ENCODE results near the gene SYT1. TPM values are rescaled to one million over a fixed set of nuclear protein-coding genes. Genes with fewer than 3 reads are reported as not detected.

Gene SYT1
- total and polyA plus RNA-seq, 2 donors (not counting 1 experiment from before 2014, with no cell fraction given): 0.60 to 1.3 TPM

DNA sequence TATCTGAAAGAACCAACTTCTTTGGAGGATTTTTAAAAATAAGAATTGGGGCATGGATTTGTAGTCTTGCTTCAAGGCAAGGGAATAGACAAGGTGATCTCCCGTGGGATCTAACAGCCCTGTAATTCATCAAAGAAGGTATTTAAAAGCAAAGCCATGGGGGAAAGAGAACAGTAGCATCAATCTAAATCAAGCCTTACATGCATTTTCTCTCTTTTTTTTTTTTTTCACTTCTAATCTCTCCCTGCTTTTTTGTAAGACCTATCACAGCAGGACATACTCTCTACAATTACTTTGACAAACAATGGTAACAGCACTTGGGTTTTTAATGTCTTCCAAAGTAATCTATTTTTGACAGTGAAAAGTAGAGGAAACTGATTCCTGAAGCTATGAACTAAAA lies 458.3 kb downstream of the SYT1 start:
- H3K4me1 Mint-ChIP-seq: no peaks in the 10 kb centered on the region
- H3K4me3 ChIP-seq (ENCODE audit: control extremely low read depth in 1 of 5, extremely low read depth in 1 of 5, insufficient read depth in 1 of 5, low read depth in 2 of 5, low read length in 4 of 5): no peak overlapping the region
- H3K4me2 ChIP-seq (replicated peaks; ENCODE audit: low read depth, low read length, poor library complexity, severe bottlenecking): no peak overlapping the region
- no peak overlapping the region for H2AFZ ChIP-seq (ENCODE audit: insufficient read depth, low read depth, low read length, poor library complexity, severe bottlenecking)
- H3K27ac ChIP-seq (ENCODE audit: low read length in 2 of 2): no peak overlapping the region
- no peak for TF ChIP-seq EZH2 (IDR thresholded peaks at IDR 0.05; ENCODE audit: borderline replicate concordance, insufficient read depth, low read depth, low read length, poor library complexity, severe bottlenecking)
- TF ChIP-seq, protein P1, sequence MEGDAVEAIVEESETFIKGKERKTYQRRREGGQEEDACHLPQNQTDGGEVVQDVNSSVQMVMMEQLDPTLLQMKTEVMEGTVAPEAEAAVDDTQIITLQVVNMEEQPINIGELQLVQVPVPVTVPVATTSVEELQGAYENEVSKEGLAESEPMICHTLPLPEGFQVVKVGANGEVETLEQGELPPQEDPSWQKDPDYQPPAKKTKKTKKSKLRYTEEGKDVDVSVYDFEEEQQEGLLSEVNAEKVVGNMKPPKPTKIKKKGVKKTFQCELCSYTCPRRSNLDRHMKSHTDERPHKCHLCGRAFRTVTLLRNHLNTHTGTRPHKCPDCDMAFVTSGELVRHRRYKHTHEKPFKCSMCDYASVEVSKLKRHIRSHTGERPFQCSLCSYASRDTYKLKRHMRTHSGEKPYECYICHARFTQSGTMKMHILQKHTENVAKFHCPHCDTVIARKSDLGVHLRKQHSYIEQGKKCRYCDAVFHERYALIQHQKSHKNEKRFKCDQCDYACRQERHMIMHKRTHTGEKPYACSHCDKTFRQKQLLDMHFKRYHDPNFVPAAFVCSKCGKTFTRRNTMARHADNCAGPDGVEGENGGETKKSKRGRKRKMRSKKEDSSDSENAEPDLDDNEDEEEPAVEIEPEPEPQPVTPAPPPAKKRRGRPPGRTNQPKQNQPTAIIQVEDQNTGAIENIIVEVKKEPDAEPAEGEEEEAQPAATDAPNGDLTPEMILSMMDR (IDR thresholded peaks at IDR 0.05): no peak
- H3K27me3 Mint-ChIP-seq: no peaks in the 10 kb centered on the region
- H3K27me3 ChIP-seq (replicated peaks in 1 of 4; ENCODE audit: control extremely low read depth in 1 of 4, control insufficient read depth in 3 of 4, insufficient read depth in 4 of 4, low read length in 3 of 4): no peaks in the 10 kb centered on the region
- no peaks in the 10 kb centered on the region for H4K20me1 ChIP-seq (ENCODE audit: control insufficient read depth, insufficient read depth, low read length, poor library complexity, severe bottlenecking)
- no peaks in the 10 kb centered on the region for H3K79me2 ChIP-seq (ENCODE audit: control insufficient read depth, insufficient read depth, low read length)
- POLR2A ChIA-PET: no interaction called here
- CTCF ChIA-PET: no interaction called here
- no peaks in the 10 kb centered on the region for H3K36me3 ChIP-seq (replicated peaks in 1 of 2; ENCODE audit: control extremely low read depth in 1 of 2, control insufficient read depth in 1 of 2, extremely low read depth in 1 of 2, insufficient read depth in 2 of 2, low read length in 1 of 2)
- H3K4me1 ChIP-seq (ENCODE audit: control insufficient read depth in 2 of 2, insufficient read depth in 2 of 2, low read length in 2 of 2): no peaks in the 10 kb centered on the region
- no peak for DNase-seq
- no CpG with 5 or more reads among the region's 1 CpG for WGBS (ENCODE audit: insufficient coverage)
- ATAC-seq (ENCODE audit: low read depth): no peak
- no peak overlapping the region for H3K27ac Mint-ChIP-seq
- no peaks in the 10 kb centered on the region for H3K9me3 Mint-ChIP-seq (ENCODE audit: insufficient read depth)
- H3K4me3 Mint-ChIP-seq: no peak overlapping the region
- H3K9ac ChIP-seq (ENCODE audit: low read length): no peak overlapping the region
- no peaks in the 10 kb centered on the region for H3K9me3 ChIP-seq (ENCODE audit: control extremely low read depth in 1 of 3, control insufficient read depth in 2 of 3, insufficient read depth in 1 of 3, low read length in 2 of 3)
- intact Hi-C loops (cut with micrococcal nuclease): no loop called here

DNA sequence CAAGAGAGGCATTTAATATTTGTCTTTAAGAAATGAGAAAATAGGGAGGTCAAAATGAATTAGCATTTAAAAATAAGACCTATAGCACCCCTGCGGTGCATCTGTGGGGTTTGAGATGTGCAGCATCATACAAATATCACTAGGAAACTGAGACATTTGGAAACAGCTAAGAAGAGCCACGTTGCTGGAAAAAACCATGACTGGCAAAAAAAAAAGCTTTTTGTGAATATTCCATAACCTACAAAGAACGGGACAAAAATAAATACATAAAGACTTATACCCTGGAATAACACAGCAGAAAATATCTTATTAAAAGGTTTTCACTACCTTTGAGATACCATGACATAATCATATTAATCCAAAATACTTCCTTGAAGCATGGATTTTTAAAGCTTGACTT lies 460.0 kb downstream of the SYT1 start:
- Histone ChIP-seq H3K4me3 (ENCODE audit: control extremely low read depth in 1 of 5, extremely low read depth in 1 of 5, insufficient read depth in 1 of 5, low read depth in 2 of 5, low read length in 4 of 5) (no peak overlapping the region), H4K20me1 (ENCODE audit: control insufficient read depth, insufficient read depth, low read length, poor library complexity, severe bottlenecking) (no peaks in the 10 kb centered on the region), H2AFZ (ENCODE audit: insufficient read depth, low read depth, low read length, poor library complexity, severe bottlenecking) (no peak overlapping the region), H3K36me3 (replicated peaks in 1 of 2; ENCODE audit: control extremely low read depth in 1 of 2, control insufficient read depth in 1 of 2, extremely low read depth in 1 of 2, insufficient read depth in 2 of 2, low read length in 1 of 2) (no peaks in the 10 kb centered on the region), H3K9me3 (ENCODE audit: control extremely low read depth in 1 of 3, control insufficient read depth in 2 of 3, insufficient read depth in 1 of 3, low read length in 2 of 3) (no peaks in the 10 kb centered on the region), H3K27me3 (replicated peaks in 1 of 4; ENCODE audit: control extremely low read depth in 1 of 4, control insufficient read depth in 3 of 4, insufficient read depth in 4 of 4, low read length in 3 of 4) (no peaks in the 10 kb centered on the region), H3K9ac (ENCODE audit: low read length) (no peak overlapping the region), H3K27ac (ENCODE audit: low read length in 2 of 2) (no peak overlapping the region), H3K4me1 (ENCODE audit: control insufficient read depth in 2 of 2, insufficient read depth in 2 of 2, low read length in 2 of 2) (no peaks in the 10 kb centered on the region), H3K4me2 (replicated peaks; ENCODE audit: low read depth, low read length, poor library complexity, severe bottlenecking) (no peak overlapping the region), H3K79me2 (ENCODE audit: control insufficient read depth, insufficient read depth, low read length) (no peaks in the 10 kb centered on the region)
- no peak overlapping the region for H3K4me3 Mint-ChIP-seq
- TF ChIP-seq EZH2 (IDR thresholded peaks at IDR 0.05; ENCODE audit: borderline replicate concordance, insufficient read depth, low read depth, low read length, poor library complexity, severe bottlenecking): no peak
- TF ChIP-seq, protein P1 (IDR thresholded peaks at IDR 0.05): no peak
- no peak overlapping the region for H3K27ac Mint-ChIP-seq
- no peak for DNase-seq
- intact Hi-C loops (cut with micrococcal nuclease): no loop called here
- ChIA-PET CTCF (no interaction called here), POLR2A (no interaction called here)
- WGBS (ENCODE audit: insufficient coverage): no CpG with 5 or more reads among the region's 3 CpGs
- no peak for ATAC-seq (ENCODE audit: low read depth)
- H3K27me3 Mint-ChIP-seq: no peaks in the 10 kb centered on the region
- H3K4me1 Mint-ChIP-seq: no peaks in the 10 kb centered on the region
- H3K9me3 Mint-ChIP-seq (ENCODE audit: insufficient read depth): no peaks in the 10 kb centered on the region

Measured in B cell (primary cell).